ENCODE measurements around the gene RFC1.

DNA sequence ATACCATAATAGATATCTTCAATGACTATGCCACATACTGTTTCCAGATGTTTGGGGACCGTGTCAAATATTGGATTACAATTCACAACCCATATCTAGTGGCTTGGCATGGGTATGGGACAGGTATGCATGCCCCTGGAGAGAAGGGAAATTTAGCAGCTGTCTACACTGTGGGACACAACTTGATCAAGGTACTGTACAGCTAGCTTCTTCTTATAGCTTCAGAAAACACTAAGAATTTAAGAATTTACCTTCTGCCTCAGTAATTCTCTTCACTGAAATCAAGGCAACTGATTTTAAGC is 41.4 kb upstream of the RFC1 start:
- TF ChIP-seq, protein P1, sequence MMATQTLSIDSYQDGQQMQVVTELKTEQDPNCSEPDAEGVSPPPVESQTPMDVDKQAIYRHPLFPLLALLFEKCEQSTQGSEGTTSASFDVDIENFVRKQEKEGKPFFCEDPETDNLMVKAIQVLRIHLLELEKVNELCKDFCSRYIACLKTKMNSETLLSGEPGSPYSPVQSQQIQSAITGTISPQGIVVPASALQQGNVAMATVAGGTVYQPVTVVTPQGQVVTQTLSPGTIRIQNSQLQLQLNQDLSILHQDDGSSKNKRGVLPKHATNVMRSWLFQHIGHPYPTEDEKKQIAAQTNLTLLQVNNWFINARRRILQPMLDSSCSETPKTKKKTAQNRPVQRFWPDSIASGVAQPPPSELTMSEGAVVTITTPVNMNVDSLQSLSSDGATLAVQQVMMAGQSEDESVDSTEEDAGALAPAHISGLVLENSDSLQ (IDR thresholded peaks at IDR 0.05), result no peak
- TF ChIP-seq SP1 (IDR thresholded peaks at IDR 0.05) (no peak), BHLHE40 (IDR thresholded peaks at IDR 0.05; ENCODE audit: borderline replicate concordance) (no peak), HDGF (IDR thresholded peaks at IDR 0.05; ENCODE audit: borderline replicate concordance) (no peak), ZNF384 (IDR thresholded peaks at IDR 0.05) (no peak), NFRKB (IDR thresholded peaks at IDR 0.05) (no peak), CTBP1 (IDR thresholded peaks at IDR 0.05; ENCODE audit: borderline replicate concordance) (no peak), SUZ12 (IDR thresholded peaks at IDR 0.05) (no peak), FOXM1 (IDR thresholded peaks at IDR 0.05; ENCODE audit: borderline replicate concordance) (no peak), FOXA1 (IDR thresholded peaks at IDR 0.05) (no peak), ELF4 (IDR thresholded peaks at IDR 0.05) (no peak)
